G401.6 (cell line): ENCODE data around the gene ENTREP1.
"Not testable (repeated sequence)": the region's sequence is repeated elsewhere in the genome, so short reads cannot be mapped to it uniquely, and the experiment has no call there.

Experiments
- FAIRE-seq: peaks from 2 replicates; lab custom pipeline; 2012; peaks lifted over from hg19 to GRCh38; lab: Jason Lieb, UNC

Gene ENTREP1

GRCh38 chr9:69411931-69412740 is 87.1 kb downstream of the ENTREP1 start:
- no peak for FAIRE-seq

- no peak for FAIRE-seq
Measured at GRCh38 chr9:69412741-69413150, 87.7 kb downstream of the ENTREP1 start.

GRCh38 chr9:69420611-69421270 is 95.7 kb downstream of the ENTREP1 start:
- no peak for FAIRE-seq

GRCh38 chr9:69421908-69422801 is 97.1 kb downstream of the ENTREP1 start:
- FAIRE-seq = peak; percentile 6

GRCh38 chr9:69425136-69425801 is 100.3 kb downstream of the ENTREP1 start:
- FAIRE-seq = no peak

GRCh38 chr9:69427286-69427685 is 102.3 kb downstream of the ENTREP1 start:
- FAIRE-seq = no peak

- FAIRE-seq = no peak
Measured at GRCh38 chr9:69428017-69428785, 103.2 kb downstream of the ENTREP1 start.

GRCh38 chr9:69429281-69429680 is 104.3 kb downstream of the ENTREP1 start:
- no peak for FAIRE-seq

DNA sequence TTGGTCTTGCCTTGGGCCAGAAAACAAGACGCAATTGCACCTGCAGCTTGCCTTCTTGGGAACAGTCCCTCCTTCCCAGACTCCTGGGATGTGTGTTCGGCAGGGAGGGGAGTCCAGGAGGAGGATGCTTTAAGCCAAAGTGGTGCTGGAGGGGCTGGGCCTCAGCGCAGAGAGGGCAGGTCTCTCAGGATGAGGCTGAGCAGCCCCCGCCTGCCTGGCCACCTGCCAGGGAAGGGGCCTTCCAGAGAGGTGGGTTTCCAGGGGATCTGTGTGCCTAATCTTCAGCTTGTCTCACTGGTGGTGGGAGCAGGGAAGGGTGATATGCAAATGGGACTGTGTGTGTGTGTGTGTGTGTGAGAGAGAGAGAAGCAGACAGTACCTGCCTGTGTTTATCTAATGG is 105.2 kb downstream of the ENTREP1 start:
- no peak for FAIRE-seq

DNA sequence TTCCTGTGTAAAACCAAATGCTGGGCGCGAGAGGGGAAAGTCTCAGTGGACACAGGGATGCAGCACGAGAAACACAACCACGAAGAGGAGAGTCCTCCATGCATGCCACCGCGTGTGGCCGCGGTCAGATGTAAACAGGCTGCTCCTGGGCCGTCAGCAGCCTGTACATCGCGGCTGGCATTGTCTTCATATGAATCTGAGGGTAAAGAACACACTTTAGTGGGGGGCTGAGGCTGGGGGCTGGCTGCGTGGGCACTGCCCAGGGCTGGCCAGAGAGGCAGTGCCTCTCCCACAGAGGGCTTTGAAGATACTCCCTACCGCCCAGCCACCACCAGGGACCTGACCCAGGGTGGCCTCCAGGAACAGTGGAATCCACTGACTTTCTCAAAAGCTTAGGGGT is 106.2 kb downstream of the ENTREP1 start:
- FAIRE-seq = no peak

DNA sequence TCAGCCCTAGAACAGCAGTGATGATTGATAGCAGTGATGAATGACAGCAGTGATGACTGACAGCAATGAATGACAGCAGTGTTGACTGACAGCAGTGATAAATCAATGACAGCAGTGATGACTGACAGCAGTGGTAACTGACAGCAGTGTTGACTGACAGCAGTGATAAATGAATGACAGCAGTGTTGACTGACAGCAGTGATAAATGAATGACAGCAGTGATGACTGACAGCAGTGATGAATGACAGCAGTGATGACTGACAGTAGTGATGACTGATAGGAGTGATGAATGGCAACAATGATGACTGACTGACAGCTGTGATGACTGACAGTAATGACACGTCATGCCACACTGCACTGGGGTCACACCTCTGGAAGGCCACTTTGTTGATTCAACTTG is 106.8 kb downstream of the ENTREP1 start:
- no peak for FAIRE-seq

GRCh38 chr9:69432623-69433022 is 107.6 kb downstream of the ENTREP1 start:
- FAIRE-seq = no peak

GRCh38 chr9:69433392-69433791 is 108.4 kb downstream of the ENTREP1 start:
- no peak for FAIRE-seq

DNA sequence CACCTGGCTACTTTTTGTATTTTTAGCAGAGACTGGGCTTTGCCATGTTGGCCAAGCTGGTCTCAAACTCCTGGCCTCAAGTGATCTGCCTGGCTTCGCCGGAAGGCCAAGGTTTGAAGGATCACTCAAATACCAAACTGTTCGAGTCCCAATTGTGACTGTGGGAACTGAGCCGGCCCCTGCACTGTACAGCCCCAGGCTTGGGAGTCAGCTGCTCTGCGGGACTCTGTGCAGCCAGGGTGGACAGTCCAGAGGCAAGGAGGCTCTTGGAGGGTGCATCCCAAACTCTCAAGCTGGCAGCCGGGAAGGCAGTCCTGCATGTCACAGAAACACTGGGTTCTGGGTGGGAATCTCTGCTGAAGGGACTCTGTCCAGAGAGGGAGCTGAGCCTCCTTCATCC is 109.0 kb downstream of the ENTREP1 start:
- FAIRE-seq = no peak

DNA sequence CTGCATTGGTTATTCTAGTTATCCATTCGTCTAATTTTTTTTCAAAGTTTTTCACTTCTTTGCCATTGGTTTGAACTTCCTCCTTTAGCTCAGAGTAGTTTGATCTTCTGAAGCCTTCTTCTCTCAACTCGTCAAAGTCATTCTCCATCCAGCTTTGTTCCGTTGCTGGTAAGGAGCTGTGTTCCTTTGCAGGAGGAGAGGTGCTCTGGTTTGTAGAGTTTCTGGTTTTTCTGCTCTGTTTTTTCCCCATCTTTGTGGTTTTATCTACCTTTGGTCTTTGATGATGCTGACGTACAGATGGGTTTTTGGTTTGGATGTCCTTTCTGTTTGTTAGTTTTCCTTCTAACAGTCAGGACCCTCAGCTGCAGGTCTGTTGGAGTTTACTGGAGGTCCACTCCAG is 114.6 kb downstream of the ENTREP1 start:
- FAIRE-seq = not testable (repeated sequence)

DNA sequence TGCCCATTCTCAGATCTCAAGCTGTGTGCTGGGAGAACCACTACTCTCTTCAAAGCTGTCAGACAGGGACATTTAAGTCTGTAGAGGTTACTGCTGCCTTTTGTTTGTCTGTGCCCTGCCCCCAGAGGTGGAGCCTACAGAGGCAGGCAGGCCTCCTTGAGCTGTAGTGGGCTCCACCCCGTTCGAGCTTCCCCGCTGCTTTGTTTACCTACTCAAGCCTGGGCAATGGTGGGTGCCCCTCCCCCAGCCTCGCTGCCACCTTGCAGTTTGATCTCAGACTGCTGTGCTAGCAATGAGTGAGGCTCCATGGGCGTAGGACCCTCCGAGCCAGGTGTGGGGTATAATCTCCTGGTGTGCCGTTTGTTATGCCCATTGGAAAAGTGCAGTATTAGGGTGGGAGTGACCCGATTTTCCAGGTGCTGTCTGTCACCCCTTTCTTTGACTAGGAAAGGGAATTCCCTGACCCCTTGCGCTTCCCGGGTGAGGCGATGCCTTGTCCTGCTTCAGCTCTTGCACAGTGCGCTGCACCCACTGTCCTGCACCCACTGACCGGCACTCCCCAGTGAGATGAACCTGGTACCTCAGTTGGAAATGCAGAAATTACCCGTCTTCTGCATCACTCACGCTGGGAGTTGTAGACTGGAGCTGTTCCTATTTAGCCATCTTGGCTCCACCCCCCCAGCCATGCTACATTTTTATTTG is 115.4 kb downstream of the ENTREP1 start:
- not testable (repeated sequence) for FAIRE-seq
